ENCODE data around the gene C10orf120. TPM values are rescaled to one million over a fixed set of nuclear protein-coding genes. Genes with fewer than 3 reads are reported as not detected.

The C10orf120 gene
- total RNA-seq, 3 donors from 2014 or later: not detected

- Histone ChIP-seq H3K9me3 (no peaks in the 10 kb centered on the region), H3K4me1 (ENCODE audit: low read depth) (no peaks in the 10 kb centered on the region), H3K36me3 (ENCODE audit: low read depth) (no peaks in the 10 kb centered on the region), H3K4me3 (no peak overlapping the region)
- DNase-seq (no peak), ATAC-seq (no peak)
- intact Hi-C loops (cut with DNase I, micrococcal nuclease): no loop called here
- no peak for TF ChIP-seq CTCF (IDR thresholded peaks at IDR 0.05)
These were observed 41.1 kb downstream of the C10orf120 start for GRCh38 chr10:122658356-122659049.

- DNase-seq: no peak
- no peak for ATAC-seq
- intact Hi-C loops (cut with DNase I, micrococcal nuclease): no loop called here
- no peaks in the 10 kb centered on the region for H3K9me3 ChIP-seq
- no peak for TF ChIP-seq CTCF (IDR thresholded peaks at IDR 0.05)
- no peak overlapping the region for H3K4me3 ChIP-seq
- no peaks in the 10 kb centered on the region for H3K36me3 ChIP-seq (ENCODE audit: low read depth)
- H3K4me1 ChIP-seq (ENCODE audit: low read depth): no peaks in the 10 kb centered on the region
These were observed 41.9 kb downstream of the C10orf120 start for GRCh38 chr10:122657729-122658128.

GRCh38 chr10:122657255-122657654 is 42.4 kb downstream of the C10orf120 start:
- H3K36me3 ChIP-seq (ENCODE audit: low read depth): no peaks in the 10 kb centered on the region
- no peaks in the 10 kb centered on the region for H3K9me3 ChIP-seq
- intact Hi-C loops (cut with DNase I, micrococcal nuclease): no loop called here
- no peak for TF ChIP-seq CTCF (IDR thresholded peaks at IDR 0.05)
- no peak overlapping the region for H3K4me3 ChIP-seq
- ATAC-seq (no peak), DNase-seq (no peak)
- no peaks in the 10 kb centered on the region for H3K4me1 ChIP-seq (ENCODE audit: low read depth)

GRCh38 chr10:122656741-122657140 is 42.9 kb downstream of the C10orf120 start:
- H3K4me1 ChIP-seq (ENCODE audit: low read depth): no peaks in the 10 kb centered on the region
- no peaks in the 10 kb centered on the region for H3K9me3 ChIP-seq
- ATAC-seq (no peak), DNase-seq (no peak)
- TF ChIP-seq CTCF (IDR thresholded peaks at IDR 0.05): no peak
- no peak overlapping the region for H3K4me3 ChIP-seq
- no peaks in the 10 kb centered on the region for H3K36me3 ChIP-seq (ENCODE audit: low read depth)
- intact Hi-C loops (cut with DNase I, micrococcal nuclease): no loop called here

GRCh38 chr10:122656308-122656705 is 43.3 kb downstream of the C10orf120 start:
- ATAC-seq: no peak
- intact Hi-C loops (cut with DNase I, micrococcal nuclease): no loop called here
- Histone ChIP-seq H3K36me3 (ENCODE audit: low read depth) (no peaks in the 10 kb centered on the region), H3K4me3 (no peak overlapping the region), H3K9me3 (no peaks in the 10 kb centered on the region), H3K4me1 (ENCODE audit: low read depth) (no peaks in the 10 kb centered on the region)
- TF ChIP-seq CTCF (IDR thresholded peaks at IDR 0.05): no peak
- DNase-seq: no peak
